Endothelial cell of umbilical vein (primary cell): ENCODE results near the gene RALGPS2. TPM values are rescaled to one million over a fixed set of nuclear protein-coding genes. Genes with fewer than 3 reads are reported as not detected.

Experiments used
- BruUV-seq: library from RNA; stranded (reverse); fragments of 400-500 nt; replicated peaks from 2 replicates; lab custom pipeline; 2021; lab: Mats Ljungman, UMichigan
- CTCF ChIA-PET: fragments of 300-600, 350-600 bp; sonication (Branson Sonifier 250); formaldehyde crosslinking; loops from one replicate; lab custom pipeline; 2021; ENCODE audit warnings: antibody characterized with exemption, inconsistent platforms; lab: Charles Lee
- POLR2A ChIA-PET: fragments of 300-600, 350-600 bp; sonication (Branson Sonifier 250); formaldehyde crosslinking; loops from one replicate; lab custom pipeline; 2021; ENCODE audit warnings: antibody characterized with exemption, inconsistent platforms; lab: Charles Lee
- DNase-seq: peaks from one replicate; pipeline ENCODE4 v3.0.0-alpha.2; 2011; ENCODE audit warnings: low read depth, low spot score
- FAIRE-seq: peaks from 2 replicates; lab custom pipeline; 2011; peaks lifted over from hg19 to GRCh38; lab: Jason Lieb, UNC
- H2AFZ ChIP-seq: 2 replicates; pipeline ENCODE4 v1.6.0; 2012; ENCODE audit warnings: low read depth, low read length, control low read depth, inconsistent platforms
- H3K27ac ChIP-seq: 2 replicates; pipeline ENCODE4 v1.5.1; 2011; ENCODE audit warnings: low read depth, mild to moderate bottlenecking, control low read depth, low read length, moderate library complexity; ENCODE audit not compliant: insufficient read depth
- H3K27me3 ChIP-seq, 2 experiments: 2 replicates each; pipeline versions ENCODE4 v1.6.0 to v1.6.1; 2011; ENCODE audit warnings: low read length in 2 of 2, mixed read lengths in 1 of 2; ENCODE audit not compliant: control insufficient read depth in 2 of 2, insufficient read depth in 2 of 2
- H3K36me3 ChIP-seq, 2 experiments: 2 replicates in 1 of 2; 3 replicates in 1 of 2; pipeline ENCODE4 v1.5.1; 2011; ENCODE audit warnings: low read length in 2 of 2, mild to moderate bottlenecking in 1 of 2, moderate library complexity in 1 of 2; ENCODE audit not compliant: control insufficient read depth in 2 of 2, insufficient read depth in 2 of 2; ENCODE audit errors: extremely low read depth in 1 of 2
- H3K4me1 ChIP-seq: 3 replicates; pipeline ENCODE4 v1.5.1; 2011; ENCODE audit warnings: mild to moderate bottlenecking, low read length; ENCODE audit not compliant: control insufficient read depth, insufficient read depth; ENCODE audit errors: extremely low read depth
- H3K4me2 ChIP-seq: 2 replicates; pipeline ENCODE4 v1.6.1; 2011; ENCODE audit warnings: low read length, control low read depth, mixed read lengths; ENCODE audit not compliant: insufficient read depth
- H3K4me3 ChIP-seq, 3 experiments: fragments of 200-600 bp in 1 of 3; sonication (generic), shearing (Covaris generic) in 1 of 3; replicated peaks in 1 of 3; 2 replicates each; pipeline ENCODE4 v1.5.1; 2011 to 2016; ENCODE audit warnings: control low read depth in 3 of 3, low read length in 3 of 3, mild to moderate bottlenecking in 2 of 3, inconsistent platforms in 1 of 3, low read depth in 1 of 3, moderate library complexity in 1 of 3; ENCODE audit not compliant: insufficient read depth in 1 of 3
- H3K79me2 ChIP-seq: 2 replicates; pipeline ENCODE4 v1.6.0; 2012; ENCODE audit warnings: low read length, inconsistent platforms; ENCODE audit not compliant: control insufficient read depth, insufficient read depth
- H3K9ac ChIP-seq: replicated peaks from 2 replicates; pipeline ENCODE3; 2011; ENCODE audit warnings: low read length, control low read depth; ENCODE audit not compliant: insufficient read depth; ENCODE audit errors: extremely low read depth
- H3K9me1 ChIP-seq: replicated peaks from 3 replicates; pipeline ENCODE4 v1.6.0; 2011; ENCODE audit warnings: mild to moderate bottlenecking, low read length; ENCODE audit not compliant: control insufficient read depth, insufficient read depth; ENCODE audit errors: extremely low read depth
- H3K9me3 ChIP-seq: replicated peaks from 2 replicates; pipeline ENCODE4 v1.5.1; 2012; ENCODE audit warnings: low read length, inconsistent platforms; ENCODE audit not compliant: control insufficient read depth, insufficient read depth
- H4K20me1 ChIP-seq: replicated peaks from 2 replicates; pipeline ENCODE3; 2011; ENCODE audit warnings: mild to moderate bottlenecking, low read length; ENCODE audit not compliant: control insufficient read depth, insufficient read depth; ENCODE audit errors: extremely low read depth
- EZH2 ChIP-seq: IDR thresholded peaks from 2 replicates; pipeline ENCODE4 v1.6.1; 2012; ENCODE audit warnings: borderline replicate concordance, low read depth, mild to moderate bottlenecking, moderate library complexity, low read length, inconsistent platforms; ENCODE audit not compliant: severe bottlenecking
- FOS ChIP-seq: IDR thresholded peaks from 2 replicates; pipeline ENCODE4 v1.6.1; 2011; ENCODE audit warnings: mild to moderate bottlenecking, low read length, moderate library complexity, borderline replicate concordance; ENCODE audit not compliant: insufficient read depth
- JUN ChIP-seq: IDR thresholded peaks from 2 replicates; pipeline ENCODE4 v1.6.1; 2011; ENCODE audit warnings: borderline replicate concordance, low read depth; ENCODE audit not compliant: insufficient read length, insufficient read depth
- dilution Hi-C: fragments of 300-500 bp; cut with MboI; formaldehyde crosslinking; loops from one replicate; pipeline ENCODE4 v1.15.0; 2019; ENCODE audit warnings: low sequenced_read_pairs; ENCODE audit not compliant: extremely low pct_ligation_motif_present
- intact Hi-C: fragments of 100-400 bp; cut with micrococcal nuclease; formaldehyde crosslinking; loops from one replicate; pipeline ENCODE4 v1.10.0; 2022
- polyA plus RNA-seq, 4 experiments: library from polyadenylated mRNA; depleted of rRNA in 3 of 4; stranded (reverse) in 3 of 4; unstranded in 1 of 4; fragments of >200 nt; gene quantifications; 2 replicates each; pipeline versions ENCODE4 v1.2.1 to v1.2.3, GENCODE V29; 2011 to 2012; ENCODE audit warnings: missing spikeins in 1 of 4
- total RNA-seq: library from RNA; stranded (reverse); gene quantifications from 2 replicates; pipeline ENCODE4 v1.2.3, GENCODE V29; 2021
- TF ChIP-seq, protein P1 (sequence below), 2 donors: IDR thresholded peaks; 1 replicate in 1 of 2; 2 replicates in 1 of 2; pipeline ENCODE4 v1.5.1; 2011; ENCODE audit warnings: low read length in 2 of 2, mild to moderate bottlenecking in 2 of 2, moderate library complexity in 2 of 2, control low read depth in 1 of 2, inconsistent platforms in 1 of 2, low read depth in 1 of 2; ENCODE audit not compliant: insufficient read depth in 1 of 2; ENCODE audit errors: extremely low read depth in 1 of 2

Gene RALGPS2
- total and polyA plus RNA-seq, 2 donors (not counting 3 experiments of a cell fraction or from before 2014, with no cell fraction given), result 4.6 to 27.7 TPM

DNA sequence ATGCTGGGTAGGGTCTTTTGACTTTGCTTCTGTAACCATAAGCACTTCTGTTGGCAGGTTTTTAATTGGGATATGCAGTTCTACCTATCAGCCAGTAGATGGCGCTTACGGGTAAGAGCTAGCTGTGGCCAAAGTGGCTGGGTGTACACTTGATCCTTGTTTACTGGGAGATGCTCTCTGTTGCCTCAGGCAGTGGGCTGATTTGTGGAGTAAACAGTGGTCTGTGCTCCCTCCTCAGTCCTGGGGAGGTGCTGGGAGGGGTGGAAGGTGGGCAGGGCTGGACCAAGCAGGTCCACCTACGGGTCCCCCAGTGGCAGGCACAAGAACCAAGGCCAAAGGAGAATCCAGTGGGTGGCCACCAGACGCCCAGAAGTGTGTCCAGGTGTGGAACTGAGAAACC lies 43.4 kb downstream of the RALGPS2 start:
- TF ChIP-seq FOS, result no peak
- TF ChIP-seq, protein P1, sequence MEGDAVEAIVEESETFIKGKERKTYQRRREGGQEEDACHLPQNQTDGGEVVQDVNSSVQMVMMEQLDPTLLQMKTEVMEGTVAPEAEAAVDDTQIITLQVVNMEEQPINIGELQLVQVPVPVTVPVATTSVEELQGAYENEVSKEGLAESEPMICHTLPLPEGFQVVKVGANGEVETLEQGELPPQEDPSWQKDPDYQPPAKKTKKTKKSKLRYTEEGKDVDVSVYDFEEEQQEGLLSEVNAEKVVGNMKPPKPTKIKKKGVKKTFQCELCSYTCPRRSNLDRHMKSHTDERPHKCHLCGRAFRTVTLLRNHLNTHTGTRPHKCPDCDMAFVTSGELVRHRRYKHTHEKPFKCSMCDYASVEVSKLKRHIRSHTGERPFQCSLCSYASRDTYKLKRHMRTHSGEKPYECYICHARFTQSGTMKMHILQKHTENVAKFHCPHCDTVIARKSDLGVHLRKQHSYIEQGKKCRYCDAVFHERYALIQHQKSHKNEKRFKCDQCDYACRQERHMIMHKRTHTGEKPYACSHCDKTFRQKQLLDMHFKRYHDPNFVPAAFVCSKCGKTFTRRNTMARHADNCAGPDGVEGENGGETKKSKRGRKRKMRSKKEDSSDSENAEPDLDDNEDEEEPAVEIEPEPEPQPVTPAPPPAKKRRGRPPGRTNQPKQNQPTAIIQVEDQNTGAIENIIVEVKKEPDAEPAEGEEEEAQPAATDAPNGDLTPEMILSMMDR (IDR thresholded peaks at IDR 0.05; ENCODE audit: extremely low read depth in 1 of 2, insufficient read depth in 1 of 2, low read depth in 1 of 2, low read length in 2 of 2), result peak; percentile 73 to 78
- TF ChIP-seq JUN, result no peak
- no peak for TF ChIP-seq EZH2
- Histone ChIP-seq H4K20me1 (peaks cover 3% of the 10 kb centered on the region), H3K79me2 (peaks cover 6% of the 10 kb centered on the region), H3K27me3 (no peaks in the 10 kb centered on the region), H3K27ac (no peak overlapping the region), H3K4me2 (no peak overlapping the region), H3K36me3 (no peaks in the 10 kb centered on the region), H2AFZ (no peak overlapping the region), H3K4me1 (no peaks in the 10 kb centered on the region), H3K9me1 (no peaks in the 10 kb centered on the region), H3K9ac (no peak overlapping the region), H3K9me3 (no peaks in the 10 kb centered on the region), H3K4me3 (no peak overlapping the region)
- ChIA-PET CTCF (interaction anchor here (0.6 to 3.3 kb wide), 18 partner anchors 13 to 469 kb away, joined by 3 to 57 read pairs (median 4); no protein-coding TSS in a partner anchor), POLR2A (no interaction called here)
- no TSS peak for BruUV-seq
- FAIRE-seq (peak; percentile 62), DNase-seq (no peak)
- dilution Hi-C loops, result loop anchor here (25.0 kb wide), 1 partner anchor 244 kb away; no protein-coding TSS in a partner anchor
- intact Hi-C loops, result loop anchor here (1.0 kb wide), 3 partner anchors 42 to 234 kb away; no protein-coding TSS in a partner anchor

DNA sequence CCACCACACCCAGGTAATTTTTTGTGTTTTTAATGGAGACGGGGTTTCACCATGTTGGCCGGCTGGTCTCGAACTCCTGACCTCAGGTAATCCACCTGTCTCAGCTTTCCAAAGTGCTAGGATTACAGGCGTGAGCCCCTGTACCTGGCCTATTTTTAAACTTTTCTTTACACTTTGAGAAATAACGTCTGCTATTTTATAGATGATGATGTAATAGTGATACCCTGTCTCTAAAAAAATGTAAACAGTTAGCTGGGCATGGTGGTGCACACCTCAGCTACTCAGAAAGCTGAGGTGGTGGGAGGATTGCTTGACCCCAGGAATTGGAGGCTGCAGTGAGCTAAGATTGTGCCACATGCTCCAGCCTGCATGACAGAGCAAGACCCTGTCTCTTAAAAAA lies 47.9 kb downstream of the RALGPS2 start:
- no peak for DNase-seq
- H3K36me3 ChIP-seq, result no peaks in the 10 kb centered on the region
- H3K27ac ChIP-seq, result no peak overlapping the region
- POLR2A ChIA-PET, result no interaction called here
- H3K4me2 ChIP-seq, result no peak overlapping the region
- no peaks in the 10 kb centered on the region for H3K4me1 ChIP-seq
- dilution Hi-C loops (loop anchor here (25.0 kb wide), 1 partner anchor 239 kb away; no protein-coding TSS in a partner anchor), intact Hi-C loops (no loop called here)
- H3K9me1 ChIP-seq, result no peaks in the 10 kb centered on the region
- peaks cover 3% of the 10 kb centered on the region for H4K20me1 ChIP-seq
- CTCF ChIA-PET, result interaction anchor here (0.6 to 8.5 kb wide), 3 partner anchors 231 to 463 kb away, joined by 3 to 182 read pairs (median 5); no protein-coding TSS in a partner anchor
- no peak for TF ChIP-seq FOS
- H3K9ac ChIP-seq, result no peak overlapping the region
- no peak overlapping the region for H2AFZ ChIP-seq
- H3K79me2 ChIP-seq, result peaks cover 8% of the 10 kb centered on the region
- FAIRE-seq, result no peak
- H3K9me3 ChIP-seq, result no peaks in the 10 kb centered on the region
- BruUV-seq, result no TSS peak
- no peak overlapping the region for H3K4me3 ChIP-seq
- no peaks in the 10 kb centered on the region for H3K27me3 ChIP-seq
